ENCODE measurements around the gene DNAJB14.
"Not testable (repeated sequence)": the region's sequence is repeated elsewhere in the genome, so short reads cannot be mapped to it uniquely, and the experiment has no call there.

Gene DNAJB14

DNA sequence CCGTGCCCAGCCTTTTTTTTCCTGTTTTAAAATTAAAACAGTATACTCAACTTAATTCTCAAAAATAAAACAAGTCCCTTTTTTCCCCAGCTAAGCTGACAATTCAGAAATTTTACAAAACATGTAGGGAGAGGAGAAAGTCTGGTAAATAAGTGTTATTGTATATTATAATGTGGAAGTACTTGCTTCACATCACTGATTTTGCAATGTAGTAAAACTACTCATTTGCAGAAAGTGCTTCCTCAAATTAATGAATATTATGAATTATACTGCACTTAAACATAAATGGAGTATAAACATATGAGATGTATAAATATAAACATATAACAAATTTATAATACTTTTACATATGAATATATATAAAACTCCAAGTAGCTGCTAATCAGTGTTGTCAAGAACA is 15.3 kb upstream of the DNAJB14 start:
- Histone ChIP-seq H3K36me3 (ENCODE audit: insufficient read depth, low read length) (no peaks in the 10 kb centered on the region), H3K27me3 (ENCODE audit: control insufficient read depth in 1 of 2, insufficient read depth in 2 of 2, low read length in 2 of 2) (no peaks in the 10 kb centered on the region), H3K9ac (ENCODE audit: low read length) (no peak overlapping the region), H3K27ac (ENCODE audit: low read depth, low read length) (no peak overlapping the region), H3K9me3 (ENCODE audit: low read length) (no peaks in the 10 kb centered on the region), H3K4me1 (ENCODE audit: insufficient read depth, low read length) (no peaks in the 10 kb centered on the region), H3K4me3 (ENCODE audit: low read depth in 1 of 2, low read length in 2 of 2) (no peak overlapping the region)

DNA sequence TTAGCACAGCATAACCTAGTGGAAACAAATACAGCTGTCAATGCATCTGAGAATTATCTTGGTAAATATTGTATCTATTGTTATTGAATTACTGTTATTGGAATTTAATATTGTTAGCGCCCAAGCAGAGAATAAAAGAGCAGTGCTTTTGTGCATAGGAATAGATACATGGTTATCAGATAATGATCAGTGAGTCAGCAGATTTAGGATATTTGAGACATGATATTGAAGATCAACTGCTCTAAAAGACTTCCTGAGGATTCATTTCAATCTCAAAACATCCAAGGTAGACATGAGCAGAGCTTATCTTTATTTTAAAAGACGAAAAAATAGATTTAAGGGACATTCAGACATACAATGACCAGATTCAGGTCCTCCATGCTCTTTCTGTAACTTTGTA is 14.2 kb upstream of the DNAJB14 start:
- Histone ChIP-seq H3K4me1 (ENCODE audit: insufficient read depth, low read length) (no peaks in the 10 kb centered on the region), H3K27me3 (ENCODE audit: control insufficient read depth in 1 of 2, insufficient read depth in 2 of 2, low read length in 2 of 2) (no peaks in the 10 kb centered on the region), H3K27ac (ENCODE audit: low read depth, low read length) (no peak overlapping the region), H3K9ac (ENCODE audit: low read length) (no peak overlapping the region), H3K36me3 (ENCODE audit: insufficient read depth, low read length) (no peaks in the 10 kb centered on the region), H3K4me3 (ENCODE audit: low read depth in 1 of 2, low read length in 2 of 2) (no peak overlapping the region), H3K9me3 (ENCODE audit: low read length) (no peaks in the 10 kb centered on the region)

DNA sequence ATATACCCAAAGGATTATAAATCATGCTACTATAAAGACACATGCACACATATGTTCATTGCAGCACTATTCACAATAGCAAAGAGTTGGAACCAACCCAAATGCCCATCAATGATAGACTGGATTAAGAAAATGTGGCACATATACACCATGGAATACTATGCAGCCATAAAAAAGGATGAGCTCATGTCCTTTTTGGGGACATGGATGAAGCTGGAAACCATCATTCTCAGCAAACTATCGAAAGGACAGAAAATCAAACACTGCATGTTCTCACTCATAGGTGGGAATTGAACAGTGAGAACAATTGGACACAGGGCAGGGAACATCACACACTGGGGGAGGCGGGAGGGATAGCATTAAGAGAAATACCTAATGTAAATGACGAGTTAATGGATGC is 11.8 kb upstream of the DNAJB14 start:
- not testable (repeated sequence) for H3K36me3 ChIP-seq (ENCODE audit: insufficient read depth, low read length); H3K9me3 ChIP-seq (ENCODE audit: low read length); H3K9ac ChIP-seq (ENCODE audit: low read length); H3K4me1 ChIP-seq (ENCODE audit: insufficient read depth, low read length); H3K27ac ChIP-seq (ENCODE audit: low read depth, low read length); H3K27me3 ChIP-seq (ENCODE audit: control insufficient read depth in 1 of 2, insufficient read depth in 2 of 2, low read length in 2 of 2); H3K4me3 ChIP-seq (ENCODE audit: low read depth in 1 of 2, low read length in 2 of 2)

- H3K9ac ChIP-seq (ENCODE audit: low read length), result peak overlapping the region; percentile 59
- peaks cover 16% of the 10 kb centered on the region for H3K4me1 ChIP-seq (ENCODE audit: insufficient read depth, low read length)
Measured at GRCh38 chr4:99950913-99951254, 4.5 kb upstream of the DNAJB14 start.

GRCh38 chr4:99949999-99950912 is 3.8 kb upstream of the DNAJB14 start, which contains the start of gene H2AZ1:
Gene H2AZ1 (minus strand): TSS chr4:99950275. CDS start chr4:99950170, 105 bp downstream.
- Histone ChIP-seq H3K4me1 (ENCODE audit: insufficient read depth, low read length) (peaks cover 21% of the 10 kb centered on the region), H3K4me3 (ENCODE audit: low read depth in 1 of 2, low read length in 2 of 2) (peak within 1 kb of the TSS; percentile 90 to 97), H3K27ac (ENCODE audit: low read depth, low read length) (peak within 1 kb of the TSS; percentile 89), H3K27me3 (ENCODE audit: control insufficient read depth in 1 of 2, insufficient read depth in 2 of 2, low read length in 2 of 2) (no peaks in the 10 kb centered on the region), H3K9ac (ENCODE audit: low read length) (peak within 1 kb of the TSS; percentile 59), H3K9me3 (ENCODE audit: low read length) (no peaks in the 10 kb centered on the region), H3K36me3 (ENCODE audit: insufficient read depth, low read length) (no peaks in the 10 kb centered on the region)

More at GRCh38 chr4:99950913-99951254, 4.5 kb upstream of the DNAJB14 start:
- peak overlapping the region; percentile 84 to 97 for H3K4me3 ChIP-seq (ENCODE audit: low read depth in 1 of 2, low read length in 2 of 2)
- no peaks in the 10 kb centered on the region for H3K36me3 ChIP-seq (ENCODE audit: insufficient read depth, low read length)
- peak overlapping the region; percentile 88 for H3K27ac ChIP-seq (ENCODE audit: low read depth, low read length)
- H3K9me3 ChIP-seq (ENCODE audit: low read length), result no peaks in the 10 kb centered on the region
- no peaks in the 10 kb centered on the region for H3K27me3 ChIP-seq (ENCODE audit: control insufficient read depth in 1 of 2, insufficient read depth in 2 of 2, low read length in 2 of 2)

DNA sequence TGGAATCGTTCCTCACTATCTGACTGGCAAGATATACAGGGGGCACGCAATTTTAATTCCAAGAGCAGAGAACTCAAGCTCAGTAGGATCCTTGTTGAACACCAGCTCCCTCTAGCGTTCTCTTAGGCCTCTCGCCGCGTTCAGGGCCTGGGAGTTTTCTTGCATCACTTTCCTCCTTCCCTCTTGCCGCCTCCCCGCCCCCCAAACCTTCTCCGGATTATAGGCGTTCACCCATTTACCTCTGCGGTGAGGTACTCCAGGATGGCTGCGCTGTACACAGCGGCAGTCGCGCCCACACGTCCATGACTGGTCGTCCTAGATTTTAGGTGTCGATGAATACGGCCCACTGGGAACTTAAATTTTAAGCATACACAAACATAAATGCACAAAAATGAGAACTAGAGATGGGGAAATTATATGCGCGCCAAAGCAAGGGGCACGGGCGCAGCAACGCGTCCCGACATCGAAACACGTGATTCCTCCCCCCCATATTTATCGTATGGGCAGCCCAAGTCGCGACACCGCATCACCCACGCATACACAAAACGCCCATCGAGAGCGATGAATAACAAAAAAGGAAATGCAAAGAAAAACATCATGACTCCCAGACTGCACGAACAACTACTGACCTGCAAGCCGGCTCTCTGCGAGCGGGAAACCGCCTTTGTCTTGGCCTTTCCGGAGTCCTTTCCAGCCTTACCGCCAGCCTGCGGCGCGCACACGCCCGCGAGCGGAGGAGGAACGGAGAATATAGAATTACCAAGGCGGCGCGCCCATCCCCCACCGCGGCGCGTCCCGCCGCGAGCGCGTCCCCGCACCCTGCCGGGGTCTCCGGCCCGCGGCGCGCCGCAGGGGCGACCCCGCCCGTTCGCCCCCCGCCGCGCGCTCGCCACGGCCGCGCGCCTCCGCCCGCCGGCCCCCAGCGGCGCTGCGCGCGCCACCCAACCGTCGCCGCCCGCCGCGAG is 2.9 kb upstream of the DNAJB14 start:
- H3K4me1 ChIP-seq (ENCODE audit: insufficient read depth, low read length), result peaks cover 29% of the 10 kb centered on the region
- H3K9me3 ChIP-seq (ENCODE audit: low read length), result no peaks in the 10 kb centered on the region
- H3K9ac ChIP-seq (ENCODE audit: low read length), result peak overlapping the region; percentile 39
- no peaks in the 10 kb centered on the region for H3K36me3 ChIP-seq (ENCODE audit: insufficient read depth, low read length)
- H3K27me3 ChIP-seq (ENCODE audit: control insufficient read depth in 1 of 2, insufficient read depth in 2 of 2, low read length in 2 of 2), result no peaks in the 10 kb centered on the region
- H3K27ac ChIP-seq (ENCODE audit: low read depth, low read length), result peak overlapping the region; percentile 89
- H3K4me3 ChIP-seq (ENCODE audit: low read depth in 1 of 2, low read length in 2 of 2), result peak overlapping the region; percentile 90 to 97

GRCh38 chr4:99947608-99948007 is 1.2 kb upstream of the DNAJB14 start:
- H3K27me3 ChIP-seq (ENCODE audit: control insufficient read depth in 1 of 2, insufficient read depth in 2 of 2, low read length in 2 of 2), result no peaks in the 10 kb centered on the region
- H3K27ac ChIP-seq (ENCODE audit: low read depth, low read length), result peak overlapping the region; percentile 12
- H3K9me3 ChIP-seq (ENCODE audit: low read length), result no peaks in the 10 kb centered on the region
- H3K4me1 ChIP-seq (ENCODE audit: insufficient read depth, low read length), result peaks cover 38% of the 10 kb centered on the region
- no peak overlapping the region for H3K4me3 ChIP-seq (ENCODE audit: low read depth in 1 of 2, low read length in 2 of 2)
- peak overlapping the region; percentile 68 for H3K9ac ChIP-seq (ENCODE audit: low read length)
- no peaks in the 10 kb centered on the region for H3K36me3 ChIP-seq (ENCODE audit: insufficient read depth, low read length)

- Histone ChIP-seq H3K9ac (ENCODE audit: low read length) (peak overlapping the region; percentile 68), H3K4me1 (ENCODE audit: insufficient read depth, low read length) (peaks cover 38% of the 10 kb centered on the region), H3K27ac (ENCODE audit: low read depth, low read length) (peak overlapping the region; percentile 84), H3K36me3 (ENCODE audit: insufficient read depth, low read length) (no peaks in the 10 kb centered on the region), H3K9me3 (ENCODE audit: low read length) (no peaks in the 10 kb centered on the region), H3K27me3 (ENCODE audit: control insufficient read depth in 1 of 2, insufficient read depth in 2 of 2, low read length in 2 of 2) (no peaks in the 10 kb centered on the region), H3K4me3 (ENCODE audit: low read depth in 1 of 2, low read length in 2 of 2) (peak overlapping the region; percentile 92 to 96)
Measured at GRCh38 chr4:99947190-99947578, 766 bp upstream of the DNAJB14 start.

- H3K36me3 ChIP-seq (ENCODE audit: insufficient read depth, low read length), result no peaks in the 10 kb centered on the region
- H3K4me3 ChIP-seq (ENCODE audit: low read depth in 1 of 2, low read length in 2 of 2), result peak overlapping the region; percentile 92 to 96
- H3K9ac ChIP-seq (ENCODE audit: low read length), result peak overlapping the region; percentile 95
- H3K27me3 ChIP-seq (ENCODE audit: control insufficient read depth in 1 of 2, insufficient read depth in 2 of 2, low read length in 2 of 2), result no peaks in the 10 kb centered on the region
- no peaks in the 10 kb centered on the region for H3K9me3 ChIP-seq (ENCODE audit: low read length)
- H3K4me1 ChIP-seq (ENCODE audit: insufficient read depth, low read length), result peaks cover 38% of the 10 kb centered on the region
- peak overlapping the region; percentile 84 for H3K27ac ChIP-seq (ENCODE audit: low read depth, low read length)
Measured at GRCh38 chr4:99945718-99946355, 581 bp downstream of the DNAJB14 start.

GRCh38 chr4:99943904-99944437 is 2.4 kb downstream of the DNAJB14 start:
- peaks cover 38% of the 10 kb centered on the region for H3K4me1 ChIP-seq (ENCODE audit: insufficient read depth, low read length)
- no peak overlapping the region for H3K27ac ChIP-seq (ENCODE audit: low read depth, low read length)
- H3K27me3 ChIP-seq (ENCODE audit: control insufficient read depth in 1 of 2, insufficient read depth in 2 of 2, low read length in 2 of 2), result no peaks in the 10 kb centered on the region
- H3K36me3 ChIP-seq (ENCODE audit: insufficient read depth, low read length), result no peaks in the 10 kb centered on the region
- H3K9ac ChIP-seq (ENCODE audit: low read length), result no peak overlapping the region
- no peak overlapping the region for H3K4me3 ChIP-seq (ENCODE audit: low read depth in 1 of 2, low read length in 2 of 2)
- H3K9me3 ChIP-seq (ENCODE audit: low read length), result no peaks in the 10 kb centered on the region

All from muscle layer of colon (tissue), 2 donors.